B cell (primary cell): ENCODE results near the gene SENP1. TPM values are rescaled to one million over a fixed set of nuclear protein-coding genes. Genes with fewer than 3 reads are reported as not detected.

Experiments
- ATAC-seq: fragments of 200-7000 bp; cut with Tn5 transposase; one replicate; pipeline ENCODE4 v1.10.0; 2021; ENCODE audit warnings: low read depth, mild to moderate bottlenecking, moderate number of reproducible peaks, moderate library complexity
- CTCF ChIA-PET: fragments of 350-600 bp; sonication (Branson Sonifier 250); formaldehyde crosslinking; loops from one replicate; lab custom pipeline; 2021; ENCODE audit warnings: antibody characterized with exemption, inconsistent platforms; lab: Charles Lee
- POLR2A ChIA-PET: fragments of 350-600 bp; sonication (Branson Sonifier 250); formaldehyde crosslinking; loops from one replicate; lab custom pipeline; 2021; ENCODE audit warnings: antibody characterized with exemption; lab: Charles Lee
- DNase-seq: peaks from one replicate; pipeline ENCODE4 v3.0.0; 2013
- H2AFZ ChIP-seq: 2 replicates; pipeline ENCODE4 v1.6.1; 2012; ENCODE audit warnings: mild to moderate bottlenecking, low read depth, low read length; ENCODE audit not compliant: insufficient read depth, poor library complexity, severe bottlenecking
- H3K27ac ChIP-seq, 2 donors: 1 replicate in 1 of 2; 2 replicates in 1 of 2; pipeline ENCODE4 v1.5.1; 2012 to 2013; ENCODE audit warnings: low read length in 2 of 2, mild to moderate bottlenecking in 2 of 2, moderate library complexity in 1 of 2
- H3K27me3 ChIP-seq, 4 experiments: fragments of 200-600 bp in 1 of 4; sonication (generic) in 1 of 4; replicated peaks in 1 of 4; 1 replicate in 2 of 4; 2 replicates in 2 of 4; pipeline versions ENCODE4 v1.6.1 to v1.7.0; 2013 to 2016; ENCODE audit warnings: low read length in 3 of 4, mild to moderate bottlenecking in 2 of 4, mixed read lengths in 1 of 4, moderate library complexity in 1 of 4; ENCODE audit not compliant: insufficient read depth in 4 of 4, control insufficient read depth in 3 of 4; ENCODE audit errors: control extremely low read depth in 1 of 4
- H3K36me3 ChIP-seq, 2 experiments: replicated peaks in 1 of 2; 1 replicate in 1 of 2; 2 replicates in 1 of 2; pipeline versions ENCODE4 v1.6.1 to v1.7.1; 2013; ENCODE audit warnings: low read length in 1 of 2; ENCODE audit not compliant: insufficient read depth in 2 of 2, control insufficient read depth in 1 of 2; ENCODE audit errors: control extremely low read depth in 1 of 2, extremely low read depth in 1 of 2
- H3K4me1 ChIP-seq, 2 donors: fragments of 200-600 bp in 1 of 2; sonication (generic) in 1 of 2; 1 replicate in 1 of 2; 2 replicates in 1 of 2; pipeline versions ENCODE4 v1.5.1 to v1.6.1; 2013 to 2017; ENCODE audit warnings: low read length in 2 of 2; ENCODE audit not compliant: control insufficient read depth in 2 of 2, insufficient read depth in 2 of 2
- H3K4me2 ChIP-seq: replicated peaks from 2 replicates; pipeline ENCODE3; 2012; ENCODE audit warnings: mild to moderate bottlenecking, low read depth, low read length; ENCODE audit not compliant: poor library complexity, severe bottlenecking
- H3K4me3 ChIP-seq, 5 experiments: fragments of 200-600 bp in 1 of 5; sonication (generic) in 1 of 5; 1 replicate in 3 of 5; 2 replicates in 2 of 5; pipeline versions ENCODE4 v1.5.1 to v1.7.0; 2011 to 2016; ENCODE audit warnings: low read length in 4 of 5, mild to moderate bottlenecking in 4 of 5, low read depth in 2 of 5, control low read depth in 1 of 5, moderate library complexity in 1 of 5; ENCODE audit not compliant: insufficient read depth in 1 of 5; ENCODE audit errors: control extremely low read depth in 1 of 5, extremely low read depth in 1 of 5
- H3K79me2 ChIP-seq: fragments of 200-600 bp; sonication (generic); one replicate; pipeline ENCODE4 v1.6.0; 2016; ENCODE audit warnings: low read length; ENCODE audit not compliant: control insufficient read depth, insufficient read depth
- H3K9ac ChIP-seq: fragments of 200-600 bp; sonication (generic); 2 replicates; pipeline ENCODE4 v1.6.1; 2017; ENCODE audit warnings: mild to moderate bottlenecking, low read length, moderate library complexity
- H3K9me3 ChIP-seq, 3 donors: one replicate each; pipeline versions ENCODE4 v1.6.1 to v1.7.1; 2013; ENCODE audit warnings: low read length in 2 of 3; ENCODE audit not compliant: control insufficient read depth in 2 of 3, insufficient read depth in 1 of 3; ENCODE audit errors: control extremely low read depth in 1 of 3
- H4K20me1 ChIP-seq: 2 replicates; pipeline ENCODE4 v1.6.0; 2012; ENCODE audit warnings: mild to moderate bottlenecking, low read length; ENCODE audit not compliant: insufficient read depth, control insufficient read depth, poor library complexity, severe bottlenecking
- H3K27ac Mint-ChIP-seq: one replicate; pipeline ENCODE4 v1.8.0; 2021; ENCODE audit warnings: mixed read lengths
- H3K27me3 Mint-ChIP-seq: one replicate; pipeline ENCODE4 v1.8.0; 2021; ENCODE audit warnings: mixed read lengths
- H3K4me1 Mint-ChIP-seq: one replicate; pipeline ENCODE4 v1.8.0; 2021; ENCODE audit warnings: mixed read lengths
- H3K4me3 Mint-ChIP-seq: one replicate; pipeline ENCODE4 v1.8.0; 2021; ENCODE audit warnings: mixed read lengths
- H3K9me3 Mint-ChIP-seq: one replicate; pipeline ENCODE4 v1.8.0; 2022; ENCODE audit warnings: mixed read lengths; ENCODE audit not compliant: insufficient read depth
- CTCF ChIP-seq: fragments of 200-600 bp; IDR thresholded peaks from one replicate; pipeline ENCODE4 v1.8.0; 2022; ENCODE audit warnings: antibody characterized with exemption, mild to moderate bottlenecking
- EZH2 ChIP-seq: IDR thresholded peaks from 2 replicates; pipeline ENCODE4 v1.6.1; 2012; ENCODE audit warnings: borderline replicate concordance, low read depth, mild to moderate bottlenecking, moderate library complexity, low read length; ENCODE audit not compliant: insufficient read depth, poor library complexity, severe bottlenecking
- WGBS: methylation state at CpG from one replicate; pipeline ENCODE4 v1.1.5; 2013; ENCODE audit warnings: missing lambda C conversion rate; ENCODE audit not compliant: insufficient coverage; 5-methylcytosine and 5-hydroxymethylcytosine counted together
- intact Hi-C: fragments of 100-400 bp; cut with micrococcal nuclease; formaldehyde crosslinking; loops from one replicate; pipeline ENCODE4 v1.10.0; 2022
- polyA plus RNA-seq: library from polyadenylated mRNA; depleted of rRNA; stranded (reverse); fragments of >200 nt; gene quantifications from 2 replicates; pipeline ENCODE4 v1.2.3, GENCODE V29; 2012
- total RNA-seq, 2 donors: library from RNA; stranded (reverse); fragments of 120-200 nt in 1 of 2; gene quantifications; 1 replicate in 1 of 2; 2 replicates in 1 of 2; pipeline versions ENCODE4 v1.2.3 to v1.2.4, GENCODE V29; 2013 to 2022

Gene SENP1
- total and polyA plus RNA-seq, 2 donors (not counting 1 experiment from before 2014, with no cell fraction given): 7.3 to 44.8 TPM

- no peak overlapping the region for H3K4me2 ChIP-seq
- Mint-ChIP-seq H3K27me3 (peaks cover 22% of the 10 kb centered on the region), H3K9me3 (no peaks in the 10 kb centered on the region), H3K4me1 (no peaks in the 10 kb centered on the region), H3K4me3 (no peak overlapping the region), H3K27ac (no peak overlapping the region)
- H3K9ac ChIP-seq: no peak overlapping the region
- H3K79me2 ChIP-seq: no peaks in the 10 kb centered on the region
- POLR2A ChIA-PET: no interaction called here
- H2AFZ ChIP-seq: no peak overlapping the region
- H3K4me1 ChIP-seq: no peaks in the 10 kb centered on the region
- H3K27ac ChIP-seq: no peak overlapping the region
- 97% methylated on average over 3 of the region's 7 CpGs for WGBS
- no peak for DNase-seq
- TF ChIP-seq EZH2 (no peak), CTCF (no peak)
- intact Hi-C loops: no loop called here
- no peak for ATAC-seq
- CTCF ChIA-PET: interaction anchor here (1.5 kb wide), 1 partner anchor 13 kb away, joined by 3 read pairs; no protein-coding TSS in a partner anchor
- H3K4me3 ChIP-seq: no peak overlapping the region
- no peaks in the 10 kb centered on the region for H3K9me3 ChIP-seq
- no peaks in the 10 kb centered on the region for H3K36me3 ChIP-seq
- H3K27me3 ChIP-seq: peaks cover 0 to 12% (median 0%) of the 10 kb centered on the region in 4 experiments
- no peaks in the 10 kb centered on the region for H4K20me1 ChIP-seq
These were observed 83.0 kb downstream of the SENP1 start for GRCh38 chr12:48022676-48023385.

GRCh38 chr12:48022180-48022521, 83.7 kb downstream of the SENP1 start:
- ChIA-PET POLR2A (no interaction called here), CTCF (interaction anchor here (1.5 kb wide), 1 partner anchor 14 kb away, joined by 3 read pairs; no protein-coding TSS in a partner anchor)
- no peaks in the 10 kb centered on the region for H3K4me1 Mint-ChIP-seq
- DNase-seq: no peak
- H3K4me3 Mint-ChIP-seq: no peak overlapping the region
- no peaks in the 10 kb centered on the region for H3K9me3 Mint-ChIP-seq
- no peaks in the 10 kb centered on the region for H3K4me1 ChIP-seq
- H3K27ac ChIP-seq: no peak overlapping the region
- peaks cover 0 to 12% (median 0%) of the 10 kb centered on the region in 4 experiments for H3K27me3 ChIP-seq
- H4K20me1 ChIP-seq: no peaks in the 10 kb centered on the region
- no CpG with 5 or more reads among the region's 3 CpGs for WGBS
- H3K4me3 ChIP-seq: no peak overlapping the region
- no peak overlapping the region for H2AFZ ChIP-seq
- H3K36me3 ChIP-seq: no peaks in the 10 kb centered on the region
- H3K27ac Mint-ChIP-seq: no peak overlapping the region
- TF ChIP-seq EZH2: no peak
- TF ChIP-seq CTCF: no peak
- no peak for ATAC-seq
- no peak overlapping the region for H3K9ac ChIP-seq
- no peaks in the 10 kb centered on the region for H3K9me3 ChIP-seq
- no peaks in the 10 kb centered on the region for H3K79me2 ChIP-seq
- no peak overlapping the region for H3K4me2 ChIP-seq
- intact Hi-C loops: no loop called here
- H3K27me3 Mint-ChIP-seq: peaks cover 25% of the 10 kb centered on the region
